Kidney (tissue), 14 donors: ENCODE results near the gene TOP3A. TPM values are rescaled to one million over a fixed set of nuclear protein-coding genes. Genes with fewer than 3 reads are reported as not detected.

ENCODE experiments used
- DNase-seq, 5 donors: peaks; one replicate each; pipeline ENCODE4 v3.0.0-alpha.2; 2013 to 2020
- FAIRE-seq: peaks from 2 replicates; lab custom pipeline; 2012; peaks lifted over from hg19 to GRCh38; lab: Jason Lieb, UNC
- H3K27ac ChIP-seq, 2 donors: one replicate each; pipeline ENCODE4 v1.7.0; 2013; ENCODE audit warnings: low read depth in 2 of 2, low read length in 2 of 2, inconsistent platforms in 1 of 2
- H3K27me3 ChIP-seq: one replicate; pipeline ENCODE4 v1.7.1; 2013; ENCODE audit warnings: low read length, inconsistent platforms; ENCODE audit not compliant: control insufficient read depth, insufficient read depth
- H3K36me3 ChIP-seq, 3 donors: one replicate each; pipeline versions ENCODE4 v1.7.0 to v1.7.1; 2013; ENCODE audit warnings: low read length in 3 of 3, control low read depth in 1 of 3, inconsistent platforms in 1 of 3; ENCODE audit not compliant: insufficient read depth in 3 of 3, control insufficient read depth in 2 of 3
- H3K4me1 ChIP-seq, 3 donors: one replicate each; pipeline versions ENCODE4 v1.7.0 to v1.7.1; 2013; ENCODE audit warnings: low read length in 3 of 3, inconsistent platforms in 1 of 3, low read depth in 1 of 3; ENCODE audit not compliant: control insufficient read depth in 2 of 3, insufficient read depth in 2 of 3
- H3K4me3 ChIP-seq, 3 donors: one replicate each; pipeline versions ENCODE4 v1.7.0 to v1.8.1; 2013; ENCODE audit warnings: low read length in 3 of 3, control low read depth in 1 of 3, inconsistent platforms in 1 of 3
- H3K9ac ChIP-seq, 3 donors: one replicate each; pipeline versions ENCODE4 v1.7.0 to v1.7.1; 2013; ENCODE audit warnings: low read length in 3 of 3, control low read depth in 1 of 3, inconsistent platforms in 1 of 3
- H3K9me3 ChIP-seq, 3 donors: one replicate each; pipeline versions ENCODE4 v1.7.0 to v1.7.1; 2013; ENCODE audit warnings: low read length in 3 of 3, control low read depth in 1 of 3, inconsistent platforms in 1 of 3; ENCODE audit not compliant: control insufficient read depth in 2 of 3, insufficient read depth in 1 of 3
- CTCF ChIP-seq: IDR thresholded peaks from 3 replicates; pipeline ENCODE4 v1.5.1; 2012; ENCODE audit warnings: mild to moderate bottlenecking, moderate library complexity, borderline replicate concordance; ENCODE audit not compliant: insufficient read depth; ENCODE audit errors: extremely low read depth
- intact Hi-C: fragments of 100-400 bp; cut with DNase I; formaldehyde crosslinking; loops from one replicate; pipeline ENCODE4 v1.11.1; 2022
- polyA plus RNA-seq: library from polyadenylated mRNA; stranded (reverse); fragments of 350-450 nt; fragmentation: Illumina TruSeq; extraction: RNeasy Lipid Tissue Mini Kit (QIAGEN cat#74804); gene quantifications from one replicate; pipeline ENCODE4 v1.2.3, GENCODE V29; 2014; ENCODE audit warnings: low read depth, low replicate concordance; ENCODE audit not compliant: insufficient read depth
- total RNA-seq: library from RNA; stranded (reverse); fragmentation: NEBNext Ultra II Directional; extraction: Animal tissue kit (Norgen Biotek cat#: 25700); gene quantifications from one replicate; pipeline ENCODE4 v1.2.1, GENCODE V29; 2021
- donor health status: control.
- donor health status: control.
- donor health status: control.
- donor health status: control.
- donor health status: control.
- donor health status: DM: yes; HTN: yes; CAD: no.
- donor health status: Normal renal cell carcinoma (clear cell type).

TOP3A gene
- total and polyA plus RNA-seq, 2 donors from 2014 or later, result 7.9 to 30.3 TPM

- H3K4me1 ChIP-seq, result peaks cover 0 to 43% (median 23%) of the 10 kb centered on the region in 3 donors
- H3K9me3 ChIP-seq, result no peaks in the 10 kb centered on the region
- peaks cover 3 to 18% (median 10%) of the 10 kb centered on the region in 3 donors for H3K36me3 ChIP-seq
- intact Hi-C loops, result no loop called here
- no peaks in the 10 kb centered on the region for H3K27me3 ChIP-seq
- peak overlapping the region; percentile 63 to 92 (median 79) for H3K4me3 ChIP-seq
- FAIRE-seq (no peak), DNase-seq (no peak)
- H3K9ac ChIP-seq, result peak overlapping the region in 2 of 3 donors; percentile 54 to 69
- TF ChIP-seq CTCF, result no peak
- H3K27ac ChIP-seq, result peak overlapping the region; percentile 72 to 96
These were observed 55.0 kb downstream of the TOP3A start for GRCh38 chr17:18259621-18260331.

GRCh38 chr17:18258356-18259038, 56.3 kb downstream of the TOP3A start, which contains the start of gene FLII:
FLII (minus strand) TSS chr17:18258738; CDS start chr17:18258690, 48 bp downstream.
- peak; percentile 43 to 87 (median 68) for DNase-seq
- peak within 1 kb of the TSS; percentile 83 to 93 (median 90) for H3K4me3 ChIP-seq
- intact Hi-C loops, result no loop called here
- no peaks in the 10 kb centered on the region for H3K27me3 ChIP-seq
- H3K36me3 ChIP-seq, result peaks cover 3 to 13% (median 10%) of the 10 kb centered on the region in 3 donors
- H3K9ac ChIP-seq, result peak within 1 kb of the TSS; percentile 54 to 97 (median 71)
- peak within 1 kb of the TSS; percentile 94 to 95 for H3K27ac ChIP-seq
- no peak for TF ChIP-seq CTCF
- no peaks in the 10 kb centered on the region for H3K9me3 ChIP-seq
- no peak for FAIRE-seq
- H3K4me1 ChIP-seq, result peaks cover 0 to 43% (median 23%) of the 10 kb centered on the region in 3 donors

- peak overlapping the region; percentile 94 to 95 for H3K27ac ChIP-seq
- H3K9me3 ChIP-seq, result no peaks in the 10 kb centered on the region
- H3K4me3 ChIP-seq, result peak overlapping the region; percentile 83 to 93 (median 90)
- FAIRE-seq (no peak), DNase-seq (peak; percentile 45 to 92 (median 58))
- H3K27me3 ChIP-seq, result no peaks in the 10 kb centered on the region
- H3K9ac ChIP-seq, result peak overlapping the region; percentile 54 to 97 (median 71)
- H3K4me1 ChIP-seq, result peaks cover 0 to 43% (median 23%) of the 10 kb centered on the region in 3 donors
- peaks cover 3 to 13% (median 12%) of the 10 kb centered on the region in 3 donors for H3K36me3 ChIP-seq
- intact Hi-C loops, result no loop called here
- no peak for TF ChIP-seq CTCF
These were observed 56.8 kb downstream of the TOP3A start for GRCh38 chr17:18257982-18258355.
